ENCODE measurements around the gene LAMP2. TPM values are rescaled to one million over a fixed set of nuclear protein-coding genes. Genes with fewer than 3 reads are reported as not detected.

Gene LAMP2
- total RNA-seq, 4 donors from 2014 or later: 119 to 154 (median 131) TPM

DNA sequence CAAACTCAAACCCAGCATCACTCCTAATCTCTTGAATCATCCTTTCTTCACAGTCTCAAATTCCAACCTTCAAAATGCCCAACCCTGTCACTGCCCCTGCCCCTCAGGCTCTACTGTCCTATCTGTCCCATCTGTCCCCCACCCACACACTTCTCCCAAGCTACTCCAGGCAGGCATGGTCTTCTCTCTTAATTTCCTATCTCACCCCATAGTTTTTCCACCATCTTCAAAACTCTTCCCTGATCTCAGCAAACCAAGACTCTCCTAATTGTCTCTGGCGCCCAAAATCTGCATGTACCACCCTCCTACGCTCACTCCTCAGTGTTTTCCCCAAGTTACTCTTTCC lies 644 bp downstream of the LAMP2 start:
- Histone ChIP-seq H3K9me3 (no peaks in the 10 kb centered on the region), H3K36me3 (no peaks in the 10 kb centered on the region), H3K27ac (peak overlapping the region; percentile 93), H3K4me3 (peak overlapping the region; percentile 61), H3K27me3 (no peaks in the 10 kb centered on the region), H3K4me1 (peaks cover 25% of the 10 kb centered on the region)
- no peak for DNase-seq (ENCODE audit: low spot score in 2 of 2)
- WGBS: 21% methylated on average over 2 of the region's 2 CpGs
- TF ChIP-seq EP300 (IDR thresholded peaks at IDR 0.05) (no peak), POLR2AphosphoS5 (IDR thresholded peaks at IDR 0.05) (no peak), POLR2A (IDR thresholded peaks at IDR 0.05) (no peak)
- TF ChIP-seq, protein P1, sequence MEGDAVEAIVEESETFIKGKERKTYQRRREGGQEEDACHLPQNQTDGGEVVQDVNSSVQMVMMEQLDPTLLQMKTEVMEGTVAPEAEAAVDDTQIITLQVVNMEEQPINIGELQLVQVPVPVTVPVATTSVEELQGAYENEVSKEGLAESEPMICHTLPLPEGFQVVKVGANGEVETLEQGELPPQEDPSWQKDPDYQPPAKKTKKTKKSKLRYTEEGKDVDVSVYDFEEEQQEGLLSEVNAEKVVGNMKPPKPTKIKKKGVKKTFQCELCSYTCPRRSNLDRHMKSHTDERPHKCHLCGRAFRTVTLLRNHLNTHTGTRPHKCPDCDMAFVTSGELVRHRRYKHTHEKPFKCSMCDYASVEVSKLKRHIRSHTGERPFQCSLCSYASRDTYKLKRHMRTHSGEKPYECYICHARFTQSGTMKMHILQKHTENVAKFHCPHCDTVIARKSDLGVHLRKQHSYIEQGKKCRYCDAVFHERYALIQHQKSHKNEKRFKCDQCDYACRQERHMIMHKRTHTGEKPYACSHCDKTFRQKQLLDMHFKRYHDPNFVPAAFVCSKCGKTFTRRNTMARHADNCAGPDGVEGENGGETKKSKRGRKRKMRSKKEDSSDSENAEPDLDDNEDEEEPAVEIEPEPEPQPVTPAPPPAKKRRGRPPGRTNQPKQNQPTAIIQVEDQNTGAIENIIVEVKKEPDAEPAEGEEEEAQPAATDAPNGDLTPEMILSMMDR (IDR thresholded peaks at IDR 0.05): no peak

DNA sequence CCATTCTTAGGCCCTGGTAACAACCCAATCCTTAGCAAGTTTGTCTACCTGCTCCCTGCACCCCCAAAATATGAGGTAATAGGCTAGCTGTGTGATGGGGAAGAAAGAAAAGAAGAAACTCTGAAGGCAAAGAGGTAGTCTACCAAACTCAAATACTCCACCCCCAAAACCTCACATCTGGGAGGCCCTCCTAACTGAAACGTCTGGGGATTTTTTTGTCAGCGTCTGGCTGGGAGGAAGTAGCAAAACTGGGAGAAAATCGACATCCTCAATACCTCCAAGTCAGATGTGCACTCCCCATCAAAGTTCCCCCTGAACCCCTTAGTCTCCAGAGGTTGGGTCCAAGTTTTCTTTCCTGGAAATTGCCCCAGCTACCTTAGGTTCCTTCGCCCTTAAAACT lies 1.0 kb downstream of the LAMP2 start:
- no peak for DNase-seq (ENCODE audit: low spot score in 2 of 2)
- Histone ChIP-seq H3K4me1 (peaks cover 28% of the 10 kb centered on the region), H3K4me3 (peak overlapping the region; percentile 61), H3K27me3 (no peaks in the 10 kb centered on the region), H3K9me3 (no peaks in the 10 kb centered on the region), H3K27ac (peak overlapping the region; percentile 93), H3K36me3 (no peaks in the 10 kb centered on the region)
- TF ChIP-seq POLR2AphosphoS5 (IDR thresholded peaks at IDR 0.05): no peak
- TF ChIP-seq, protein P1 (IDR thresholded peaks at IDR 0.05): no peak
- no peak for TF ChIP-seq EP300 (IDR thresholded peaks at IDR 0.05)
- TF ChIP-seq POLR2A (IDR thresholded peaks at IDR 0.05): no peak
- WGBS: 34% methylated on average over 4 of the region's 4 CpGs

DNA sequence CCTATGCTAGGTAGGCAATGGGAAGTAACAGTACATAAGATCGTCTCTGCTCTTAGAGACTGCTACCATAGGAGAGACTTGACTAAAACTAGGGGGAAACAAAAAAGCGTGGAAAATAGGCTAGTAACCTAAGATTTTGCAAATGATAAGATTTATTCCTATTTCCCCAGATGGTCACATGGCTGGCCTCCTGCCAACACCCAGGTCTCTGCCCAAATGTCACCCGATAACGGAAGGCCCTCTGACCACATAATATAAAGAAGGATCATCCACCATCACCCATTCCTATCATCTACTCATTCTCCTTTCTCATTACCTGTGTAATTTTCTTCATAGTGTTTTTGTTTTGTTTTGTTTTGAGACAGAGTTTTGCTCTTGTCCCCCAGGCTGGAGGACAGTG lies 4.7 kb downstream of the LAMP2 start:
- 79% methylated on average over 4 of the region's 4 CpGs for WGBS
- Histone ChIP-seq H3K27ac (no peak overlapping the region), H3K27me3 (no peaks in the 10 kb centered on the region), H3K4me3 (no peak overlapping the region), H3K36me3 (no peaks in the 10 kb centered on the region), H3K4me1 (peaks cover 41% of the 10 kb centered on the region), H3K9me3 (no peaks in the 10 kb centered on the region)
- TF ChIP-seq POLR2A (IDR thresholded peaks at IDR 0.05) (no peak), POLR2AphosphoS5 (IDR thresholded peaks at IDR 0.05) (no peak)
- no peak for DNase-seq (ENCODE audit: low spot score in 2 of 2)

DNA sequence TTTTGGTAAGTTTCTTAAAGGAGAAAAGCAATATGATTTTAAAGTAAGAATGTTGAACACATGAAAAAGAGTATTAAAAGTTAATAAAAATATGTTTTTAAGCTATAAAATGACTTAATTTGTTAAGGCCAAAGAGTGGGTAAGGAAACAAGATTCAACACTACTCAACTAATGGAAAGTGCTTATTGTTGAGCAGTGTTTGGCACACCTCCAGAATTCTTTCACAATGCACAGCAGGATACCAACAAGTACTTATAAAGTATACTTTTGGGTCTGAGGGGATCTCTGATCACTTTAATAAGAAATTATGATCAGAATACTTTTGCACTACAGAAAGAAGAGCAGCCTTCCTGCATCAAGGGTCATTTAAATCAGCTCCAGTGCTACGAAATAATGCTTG lies 5.9 kb downstream of the LAMP2 start:
- Histone ChIP-seq H3K27ac (no peak overlapping the region), H3K27me3 (no peaks in the 10 kb centered on the region), H3K4me1 (peaks cover 52% of the 10 kb centered on the region), H3K36me3 (no peaks in the 10 kb centered on the region), H3K9me3 (no peaks in the 10 kb centered on the region), H3K4me3 (no peak overlapping the region)
- WGBS: 58% methylated on average over 1 of the region's 1 CpG
- DNase-seq (ENCODE audit: low spot score in 2 of 2): no peak
- no peak for TF ChIP-seq POLR2AphosphoS5 (IDR thresholded peaks at IDR 0.05)
- TF ChIP-seq EP300 (IDR thresholded peaks at IDR 0.05): no peak

DNA sequence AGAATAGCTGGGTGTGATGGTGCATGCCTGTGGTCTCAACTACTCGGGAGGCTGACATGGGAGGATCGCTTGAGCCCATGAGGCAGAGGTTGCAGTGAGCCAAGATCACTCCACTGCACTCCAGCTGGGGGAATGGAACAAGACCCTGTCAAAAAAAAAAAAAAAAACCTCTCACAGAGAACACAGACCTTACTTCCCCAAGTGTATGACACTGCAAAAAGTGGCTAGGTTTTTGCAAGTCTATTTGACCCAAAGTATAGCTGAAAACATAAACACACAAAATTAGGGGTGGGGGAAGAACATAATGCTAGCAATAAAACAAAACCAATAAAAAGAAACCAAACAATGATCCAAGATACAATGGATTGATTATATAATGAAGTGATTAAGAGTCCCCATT lies 6.7 kb downstream of the LAMP2 start:
- no peaks in the 10 kb centered on the region for H3K36me3 ChIP-seq
- no peak overlapping the region for H3K27ac ChIP-seq
- no peak for DNase-seq (ENCODE audit: low spot score in 2 of 2)
- H3K4me3 ChIP-seq: no peak overlapping the region
- WGBS: 79% methylated on average over 2 of the region's 2 CpGs
- no peaks in the 10 kb centered on the region for H3K27me3 ChIP-seq
- H3K4me1 ChIP-seq: peaks cover 51% of the 10 kb centered on the region
- TF ChIP-seq, protein P1 (IDR thresholded peaks at IDR 0.05): no peak
- no peak for TF ChIP-seq POLR2AphosphoS5 (IDR thresholded peaks at IDR 0.05)
- TF ChIP-seq POLR2A (IDR thresholded peaks at IDR 0.05): no peak
- no peak for TF ChIP-seq EP300 (IDR thresholded peaks at IDR 0.05)
- no peaks in the 10 kb centered on the region for H3K9me3 ChIP-seq

DNA sequence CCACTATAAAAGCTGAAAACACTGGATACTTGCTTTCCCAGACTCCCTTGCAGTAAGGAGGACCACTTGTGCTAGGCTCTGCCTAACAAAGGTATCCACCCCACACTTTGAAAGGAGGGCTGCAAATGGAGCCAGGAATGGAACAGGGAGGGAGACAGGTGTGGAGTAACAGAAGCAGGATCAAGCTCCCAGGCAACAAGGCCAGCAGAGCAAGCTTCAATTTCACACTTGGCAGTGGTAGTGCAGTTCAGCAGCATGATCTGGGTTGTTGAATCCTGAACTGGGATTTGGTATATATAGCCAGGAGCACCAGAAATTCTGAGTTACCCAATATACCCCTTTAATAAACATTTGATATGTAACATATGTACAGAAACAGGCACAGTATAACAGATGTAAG lies 9.8 kb downstream of the LAMP2 start:
- H3K4me1 ChIP-seq: peaks cover 50% of the 10 kb centered on the region
- no peaks in the 10 kb centered on the region for H3K9me3 ChIP-seq
- no peak for TF ChIP-seq POLR2AphosphoS5 (IDR thresholded peaks at IDR 0.05)
- TF ChIP-seq POLR2A (IDR thresholded peaks at IDR 0.05): no peak
- no peak for TF ChIP-seq EP300 (IDR thresholded peaks at IDR 0.05)
- TF ChIP-seq, protein P1 (IDR thresholded peaks at IDR 0.05): no peak
- no peak overlapping the region for H3K4me3 ChIP-seq
- peaks cover 8% of the 10 kb centered on the region for H3K36me3 ChIP-seq
- peak overlapping the region; percentile 69 for H3K27ac ChIP-seq
- no peaks in the 10 kb centered on the region for H3K27me3 ChIP-seq
- no peak for DNase-seq (ENCODE audit: low spot score in 2 of 2)
